Measurements from ENCODE around the gene MTERF2.
"Not testable (repeated sequence)": the region's sequence is repeated elsewhere in the genome, so short reads cannot be mapped to it uniquely, and the experiment has no call there.

The MTERF2 gene, protein sequence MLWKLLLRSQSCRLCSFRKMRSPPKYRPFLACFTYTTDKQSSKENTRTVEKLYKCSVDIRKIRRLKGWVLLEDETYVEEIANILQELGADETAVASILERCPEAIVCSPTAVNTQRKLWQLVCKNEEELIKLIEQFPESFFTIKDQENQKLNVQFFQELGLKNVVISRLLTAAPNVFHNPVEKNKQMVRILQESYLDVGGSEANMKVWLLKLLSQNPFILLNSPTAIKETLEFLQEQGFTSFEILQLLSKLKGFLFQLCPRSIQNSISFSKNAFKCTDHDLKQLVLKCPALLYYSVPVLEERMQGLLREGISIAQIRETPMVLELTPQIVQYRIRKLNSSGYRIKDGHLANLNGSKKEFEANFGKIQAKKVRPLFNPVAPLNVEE

DNA sequence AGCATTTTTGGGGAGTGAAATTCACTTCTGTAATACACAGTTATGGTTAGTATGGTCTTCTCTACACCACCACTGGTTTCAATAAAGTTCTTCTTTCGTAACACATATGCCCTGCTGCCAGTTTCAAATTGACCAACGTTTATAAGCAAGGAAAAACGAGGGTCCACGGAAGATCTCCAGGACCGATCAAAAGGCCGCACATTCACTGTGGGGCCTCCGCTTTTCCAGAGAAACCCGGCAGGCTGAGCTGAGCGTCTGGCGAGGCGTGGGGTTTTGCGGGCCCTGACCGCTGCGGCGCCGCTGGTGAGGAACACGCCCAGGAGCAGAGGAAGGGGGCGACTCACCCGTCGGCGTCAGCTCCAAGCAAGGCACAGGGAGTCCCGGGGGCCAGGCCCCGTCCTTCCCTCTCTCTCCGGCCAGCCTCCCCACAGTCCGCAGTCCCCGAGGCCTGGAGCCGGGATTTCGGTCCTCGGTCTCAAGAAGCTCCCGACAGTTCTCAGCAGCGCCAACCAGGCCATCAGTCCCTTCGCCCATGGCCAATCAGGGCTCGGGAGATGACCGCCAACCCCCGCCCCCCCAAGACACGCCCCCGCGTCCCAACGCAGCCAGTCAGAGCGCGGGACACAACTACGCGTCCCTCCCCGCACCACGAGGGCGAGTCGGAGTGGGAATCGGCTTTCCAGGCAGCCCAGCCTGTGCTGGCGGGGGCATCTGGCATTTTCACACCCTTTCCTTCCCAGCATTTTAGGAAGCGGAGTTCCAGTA, at the start of gene MTERF2:
Gene MTERF2, minus strand, starts transcription at position 522 of the 765 bp plus-strand sequence. CDS start 8,432 bp downstream, outside the sequence.
- no peak for DNase-seq

DNA sequence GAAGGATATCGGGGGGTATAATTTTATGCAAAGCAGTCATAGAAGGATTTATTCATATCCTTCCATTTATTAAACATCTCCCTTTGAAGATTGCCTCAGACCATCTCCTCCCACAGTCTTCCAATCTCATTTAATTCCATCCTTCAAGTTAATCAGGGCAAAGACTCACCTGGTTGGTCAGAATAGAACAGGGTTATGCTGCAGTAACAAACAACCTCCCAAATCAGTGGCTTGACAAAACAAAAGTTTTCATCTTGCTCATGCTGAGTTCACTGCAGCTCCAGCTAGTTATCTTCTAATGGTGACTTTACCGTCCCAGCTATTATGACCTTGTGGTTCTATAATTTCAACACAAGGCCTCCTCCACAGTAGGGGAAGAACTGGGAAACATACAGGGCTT, 48.8 kb upstream of the MTERF2 start:
- DNase-seq = no peak

DNA sequence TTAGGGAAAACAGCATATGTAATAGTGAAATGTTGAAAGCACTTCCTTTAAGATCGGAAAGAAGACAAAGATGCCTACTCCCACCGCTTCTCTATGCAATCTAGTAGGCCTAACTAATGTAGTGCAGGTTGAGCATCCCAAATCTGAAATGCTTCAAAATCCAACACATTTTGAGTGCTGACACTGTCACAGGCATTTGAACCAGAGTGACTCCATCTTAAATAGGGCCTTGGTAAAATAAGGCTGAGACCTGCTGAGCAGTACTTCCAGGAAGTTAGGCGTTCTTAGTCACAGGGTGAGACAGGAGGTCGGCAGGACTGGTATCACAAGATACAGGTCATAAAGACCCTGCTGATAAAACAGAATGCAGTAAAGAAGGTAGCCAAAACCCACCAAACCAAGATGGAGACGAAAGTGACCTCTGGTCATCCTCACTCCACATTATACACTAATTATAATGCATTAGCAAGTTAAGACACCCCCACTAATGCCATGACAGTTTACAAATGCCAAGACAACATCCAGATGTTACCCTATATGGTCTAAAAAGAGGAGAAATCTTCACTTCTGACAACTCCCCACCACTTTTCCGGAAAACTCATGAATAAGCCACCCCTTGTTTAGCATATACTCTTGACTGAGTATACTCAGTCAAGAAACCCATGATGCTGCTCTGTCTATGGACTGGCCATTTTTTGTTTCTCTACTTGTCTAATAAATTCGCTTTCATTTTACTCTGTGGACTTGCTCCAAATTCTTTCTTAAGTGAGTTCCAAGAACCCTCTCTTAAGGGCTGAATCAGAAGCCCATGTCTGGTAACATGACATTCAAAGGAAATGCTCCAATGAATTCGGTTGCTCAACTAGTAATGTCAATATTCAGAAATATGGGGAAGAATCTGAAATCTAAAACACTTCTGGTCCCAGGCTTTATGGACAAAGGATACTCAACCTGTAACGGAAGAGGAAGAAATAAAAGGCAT, 47.1 kb upstream of the MTERF2 start:
- no peak for DNase-seq

DNA sequence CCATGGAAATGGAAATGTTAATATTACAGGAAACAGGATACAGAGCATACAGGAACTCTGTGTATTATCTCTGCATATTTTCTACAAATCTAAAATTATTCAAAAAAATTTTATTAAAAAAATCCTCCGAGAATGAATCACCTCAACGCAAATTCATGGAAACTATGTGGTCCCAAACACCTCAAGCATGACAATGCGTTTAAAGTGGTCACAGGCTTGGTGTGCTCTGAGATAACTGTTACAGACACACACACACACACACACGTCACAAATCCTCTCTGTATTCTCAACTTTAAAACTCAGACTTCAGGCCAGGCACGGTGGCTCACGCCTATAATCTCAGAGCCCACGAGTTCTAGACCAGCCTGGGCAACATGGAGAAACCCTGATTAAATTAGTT, 45.3 kb upstream of the MTERF2 start:
- DNase-seq = no peak

DNA sequence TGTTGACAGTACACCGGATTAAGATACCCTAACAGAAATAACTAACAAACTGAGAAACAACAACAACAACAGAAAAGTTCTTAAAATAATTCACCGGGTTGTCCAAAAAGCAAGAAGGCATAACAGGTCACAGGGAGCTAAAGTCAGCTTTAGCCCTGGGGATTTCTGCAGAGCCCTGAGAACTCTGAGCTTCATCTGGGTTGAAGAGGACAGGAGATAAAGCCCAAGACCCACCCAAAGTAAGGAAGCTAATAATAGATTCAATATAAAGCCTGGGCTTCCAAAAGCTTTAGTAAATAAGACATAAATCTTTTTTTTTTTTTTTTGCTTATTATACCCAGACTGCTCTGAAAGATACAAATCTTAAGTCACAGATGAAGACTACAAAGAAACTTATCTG, 44.1 kb upstream of the MTERF2 start:
- no peak for DNase-seq

DNA sequence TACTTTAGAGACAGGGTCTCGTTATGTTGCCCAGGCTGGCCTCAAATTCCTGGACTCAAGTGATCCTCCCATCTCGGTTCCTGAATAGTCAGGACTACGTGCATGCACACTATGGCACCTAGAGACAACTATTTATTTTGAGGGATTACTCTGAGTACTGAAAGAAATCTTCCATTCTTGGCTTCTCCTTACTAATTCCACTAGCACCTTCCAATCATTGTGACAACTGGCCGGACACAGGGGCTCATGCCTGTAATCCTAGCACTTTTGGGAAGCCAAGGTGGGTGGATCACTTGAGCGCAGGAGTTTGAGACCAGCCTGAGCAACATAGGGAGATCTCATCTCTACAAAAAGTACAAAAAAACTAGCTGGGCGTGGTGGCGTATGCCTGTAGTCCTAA, 42.1 kb upstream of the MTERF2 start:
- DNase-seq = no peak

DNA sequence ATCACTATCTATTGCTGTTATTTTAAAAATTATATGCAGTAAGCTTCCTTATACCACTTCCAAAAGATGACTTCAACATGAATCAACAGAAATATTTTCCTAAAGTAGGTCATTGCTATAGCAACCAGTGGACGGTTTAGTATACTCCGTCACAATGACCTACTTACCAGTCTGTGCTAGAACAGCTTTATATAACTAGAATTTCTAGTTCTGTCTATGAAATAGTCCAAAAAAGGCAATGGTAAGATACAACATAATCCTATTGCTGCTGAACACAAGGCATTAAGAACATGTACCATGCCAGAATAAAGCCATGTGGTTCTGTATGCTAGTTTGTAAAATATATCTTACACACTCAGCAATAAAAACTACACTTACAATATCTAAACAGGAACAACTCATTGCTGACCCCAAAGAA, 40.7 kb upstream of the MTERF2 start:
- DNase-seq = no peak

DNA sequence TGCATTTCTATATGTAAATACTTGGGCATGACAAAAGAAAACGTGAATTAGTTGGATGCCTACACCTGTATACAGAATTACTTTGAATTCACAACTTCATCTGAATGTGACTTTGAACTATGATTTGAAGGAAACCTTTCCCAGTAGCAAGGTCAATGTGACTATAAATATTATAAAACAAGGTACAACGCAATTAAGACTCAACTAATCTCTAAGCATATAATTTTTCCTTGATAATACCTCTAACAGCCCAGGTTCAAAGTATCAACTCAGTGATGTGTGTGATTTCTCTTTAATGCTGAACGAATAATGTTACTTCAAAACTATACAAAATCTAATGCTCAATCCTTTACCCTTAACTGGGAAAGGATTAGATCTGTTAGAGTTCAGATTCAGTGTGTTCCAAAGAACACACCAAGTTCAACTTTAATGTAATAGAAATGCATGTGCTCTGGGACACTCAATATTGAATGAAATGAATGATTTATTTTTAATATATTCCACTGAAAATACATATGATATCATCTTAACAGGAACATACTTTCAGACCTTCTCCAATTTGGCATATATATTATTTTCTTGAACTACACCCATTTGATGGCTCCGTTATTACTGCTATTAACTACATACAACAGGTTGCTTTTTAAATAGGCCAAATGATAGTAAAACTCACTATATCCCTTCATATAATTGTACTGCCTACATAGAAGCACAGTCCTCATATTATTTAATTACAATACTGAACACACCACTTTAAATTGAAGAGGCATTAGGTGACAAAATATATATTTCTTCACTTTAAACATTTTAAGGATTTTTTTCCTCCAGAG, 40.1 kb upstream of the MTERF2 start:
- no peak for DNase-seq

DNA sequence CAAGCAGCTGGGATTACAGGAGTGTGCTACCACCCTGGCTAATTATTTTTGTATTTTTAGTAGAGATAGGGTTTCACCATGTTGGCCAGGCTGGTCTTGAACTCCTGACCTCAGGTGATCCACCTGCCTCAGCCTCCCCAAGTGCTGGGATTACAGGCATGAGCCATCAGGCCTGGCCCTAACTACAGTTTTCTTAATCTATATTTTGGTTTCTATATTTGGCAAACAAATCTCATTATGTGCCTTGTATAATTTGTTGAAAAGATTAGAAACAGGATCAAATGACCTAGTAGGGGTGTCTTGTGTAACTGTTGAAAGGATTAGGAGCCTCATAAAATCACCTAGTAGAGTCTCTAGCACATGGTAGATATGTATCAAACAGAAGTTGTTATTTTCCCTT, 39.4 kb upstream of the MTERF2 start:
- not testable (repeated sequence) for DNase-seq

DNA sequence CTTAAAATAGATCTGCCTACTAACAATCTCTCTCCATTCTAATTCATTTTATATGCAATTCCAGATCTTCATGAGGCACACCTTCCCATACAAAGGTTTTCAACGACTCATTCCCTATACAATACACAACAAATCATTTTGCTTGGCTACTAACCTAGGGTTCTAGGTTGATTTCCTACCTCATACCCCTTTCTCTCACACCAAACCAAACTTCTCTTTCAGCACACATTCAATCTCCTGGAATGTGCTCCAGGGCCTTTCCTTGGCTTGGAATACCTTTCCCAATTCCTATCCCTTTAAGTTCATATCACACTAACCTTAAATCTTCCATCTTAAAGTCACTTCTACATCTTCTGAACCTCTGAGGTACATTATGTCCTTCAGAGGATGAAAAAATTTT, 38.7 kb upstream of the MTERF2 start:
- no peak for DNase-seq

DNA sequence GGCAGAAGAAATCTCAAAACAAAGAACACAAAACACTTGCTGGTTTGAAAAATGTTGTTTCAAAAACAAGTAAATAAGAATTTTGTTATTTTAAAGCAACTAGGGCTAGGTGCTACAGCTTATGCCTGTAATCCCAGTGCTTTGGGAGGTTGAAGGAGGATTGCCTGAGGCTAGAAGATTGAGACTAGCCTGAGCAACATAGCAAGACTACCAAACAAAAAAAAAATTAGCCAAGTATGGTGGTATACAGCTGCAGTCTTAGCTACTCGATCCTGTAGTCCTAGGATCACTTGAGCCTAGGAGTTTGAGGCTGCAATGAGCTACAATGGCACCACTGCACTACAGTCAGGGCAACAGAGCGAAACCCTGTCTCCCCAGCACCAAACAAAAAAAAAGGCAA, 32.6 kb upstream of the MTERF2 start:
- DNase-seq = no peak

DNA sequence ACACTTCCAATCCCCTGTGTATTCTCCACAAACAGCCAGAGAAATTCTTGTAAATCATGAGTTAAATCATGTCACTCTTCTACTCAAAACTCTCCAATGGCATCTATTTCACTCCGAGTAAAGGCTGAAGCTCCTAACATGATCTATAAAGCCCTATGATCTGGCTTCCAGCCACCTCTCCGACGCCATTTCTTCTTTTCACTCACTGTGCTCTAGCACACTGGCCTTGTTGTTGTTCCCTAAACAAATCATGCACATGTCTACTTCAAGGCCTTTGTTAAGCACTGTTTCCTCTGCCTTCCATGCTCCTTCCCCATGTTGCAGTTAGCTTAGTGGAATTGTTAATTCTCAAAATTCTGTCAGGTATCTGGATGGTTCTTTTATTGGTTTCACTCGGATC, 30.1 kb upstream of the MTERF2 start:
- DNase-seq = no peak

DNA sequence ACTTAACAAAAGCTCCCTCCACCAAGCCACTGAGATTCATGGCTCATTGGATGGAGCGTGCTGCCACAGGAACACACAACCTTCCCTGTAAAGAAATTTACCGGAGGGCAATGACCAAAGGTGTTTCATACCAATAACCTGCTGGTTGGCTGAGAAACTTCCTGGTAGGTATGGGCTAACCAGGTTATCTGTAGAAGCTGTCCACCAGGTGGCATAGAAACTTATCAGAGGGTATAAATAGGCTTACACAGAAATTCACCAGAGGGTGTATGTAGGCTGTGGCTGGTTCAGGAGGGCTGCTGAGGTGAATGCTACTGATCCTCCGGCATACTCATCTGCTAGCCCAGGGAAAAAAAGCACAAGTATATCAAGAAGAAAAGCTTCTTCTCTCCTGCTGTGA, 27.1 kb upstream of the MTERF2 start:
- no peak for DNase-seq

DNA sequence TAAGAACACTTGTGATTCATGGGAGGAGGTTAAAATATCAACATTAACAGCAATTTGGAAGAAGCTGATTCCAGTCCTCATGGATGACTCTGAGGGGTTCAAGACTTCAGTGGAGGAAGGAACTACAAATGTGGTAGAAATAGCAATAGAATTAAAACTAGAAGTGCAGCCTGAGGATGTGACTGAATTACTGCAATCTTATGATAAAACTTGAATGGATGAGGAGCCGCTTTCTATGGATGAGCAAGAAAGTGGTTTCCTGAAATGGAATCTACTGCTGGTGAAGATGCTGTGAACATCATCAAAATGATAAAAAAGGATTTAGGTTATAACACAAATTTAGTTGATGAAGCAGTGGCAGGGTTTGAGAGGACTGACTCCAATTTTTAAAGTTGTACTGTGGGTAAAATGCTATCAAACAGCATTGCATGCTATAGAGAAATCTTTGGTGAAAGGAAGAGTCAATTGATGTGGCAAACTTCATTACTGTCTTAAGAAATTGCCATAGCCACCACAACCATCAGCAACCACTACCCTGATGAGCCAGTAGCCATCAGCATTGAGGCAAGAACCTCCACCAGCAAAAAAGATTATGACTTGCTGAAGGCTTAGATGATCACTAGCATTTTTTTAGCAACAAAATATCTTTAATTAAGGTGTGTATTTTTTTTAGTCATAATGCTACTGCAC, 25.9 kb upstream of the MTERF2 start:
- DNase-seq = no peak

DNA sequence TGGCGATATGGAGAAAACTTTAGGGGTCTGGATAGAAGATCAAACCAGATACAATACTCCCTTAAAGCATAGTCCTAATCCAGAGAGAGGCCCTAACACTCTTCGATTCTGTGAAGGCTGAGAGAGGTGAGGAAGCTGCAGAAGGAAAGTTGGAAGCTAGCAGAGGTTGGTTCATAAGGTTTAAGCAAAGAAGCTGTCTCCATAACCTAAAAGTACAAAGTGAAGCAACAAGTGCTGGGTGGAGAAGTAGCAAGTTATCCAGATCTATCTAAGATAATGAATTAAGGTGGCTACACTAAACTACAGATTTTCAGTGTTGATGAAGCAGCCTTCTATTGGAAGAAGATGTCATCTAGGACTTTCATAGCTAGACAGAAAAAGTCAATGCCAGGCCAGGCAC, 24.6 kb upstream of the MTERF2 start:
- no peak for DNase-seq

DNA sequence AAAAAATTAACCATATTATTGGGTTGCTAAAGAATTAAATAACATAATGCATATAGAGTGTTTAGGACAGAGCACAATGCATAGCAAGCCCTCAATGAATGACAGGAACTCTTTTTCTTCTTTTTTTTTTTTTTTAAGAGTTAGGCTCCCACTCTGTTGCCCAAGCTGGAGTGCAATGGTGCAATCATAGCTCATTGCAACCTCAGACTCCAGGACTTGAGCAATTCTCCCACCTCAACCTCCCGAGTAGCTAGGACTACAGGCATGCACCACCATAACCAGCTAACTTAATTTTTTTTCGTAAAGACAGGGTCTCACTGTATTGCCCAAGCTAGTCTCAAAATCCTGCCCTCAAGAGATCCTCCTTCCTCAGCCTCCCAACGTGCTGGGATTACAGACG, 20.5 kb upstream of the MTERF2 start:
- DNase-seq = no peak

DNA sequence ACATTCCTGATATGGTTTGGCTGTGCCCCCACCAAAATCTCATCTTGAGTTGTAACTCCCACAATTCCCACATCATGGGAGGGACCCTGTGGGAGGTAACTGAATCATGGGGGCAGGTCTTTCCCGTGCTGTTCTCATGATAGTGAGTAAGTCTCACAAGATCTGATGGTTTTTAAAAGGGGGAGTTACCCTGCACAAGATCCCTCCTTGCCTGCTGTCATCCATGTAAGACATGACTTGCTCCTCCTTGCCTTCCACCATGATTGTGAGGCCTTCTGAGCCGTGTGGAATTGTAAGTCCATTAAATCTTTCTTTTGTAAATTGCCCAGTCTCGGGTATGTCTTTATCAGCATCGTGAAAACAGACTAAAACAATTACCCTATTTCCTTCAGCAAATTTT, 15.7 kb upstream of the MTERF2 start:
- not testable (repeated sequence) for DNase-seq

DNA sequence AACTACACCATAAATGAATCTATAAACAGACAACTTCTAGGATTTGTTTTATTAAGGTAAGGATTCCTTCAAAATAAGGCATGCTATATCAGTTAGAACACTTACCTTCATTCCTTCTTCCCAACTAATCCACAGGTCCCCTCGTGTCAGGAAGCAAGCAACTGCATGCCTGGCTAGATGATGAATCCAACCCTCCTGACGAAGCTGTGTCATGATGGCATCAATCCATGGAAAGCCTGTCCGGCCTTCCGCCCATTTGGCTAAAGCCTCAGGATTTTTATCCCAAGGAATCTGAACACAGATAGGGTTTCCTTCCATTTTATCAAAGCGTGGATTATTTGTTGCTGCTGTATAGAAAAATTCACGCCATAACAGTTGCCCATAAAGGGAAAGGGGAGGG, 12.5 kb upstream of the MTERF2 start:
- no peak for DNase-seq

DNA sequence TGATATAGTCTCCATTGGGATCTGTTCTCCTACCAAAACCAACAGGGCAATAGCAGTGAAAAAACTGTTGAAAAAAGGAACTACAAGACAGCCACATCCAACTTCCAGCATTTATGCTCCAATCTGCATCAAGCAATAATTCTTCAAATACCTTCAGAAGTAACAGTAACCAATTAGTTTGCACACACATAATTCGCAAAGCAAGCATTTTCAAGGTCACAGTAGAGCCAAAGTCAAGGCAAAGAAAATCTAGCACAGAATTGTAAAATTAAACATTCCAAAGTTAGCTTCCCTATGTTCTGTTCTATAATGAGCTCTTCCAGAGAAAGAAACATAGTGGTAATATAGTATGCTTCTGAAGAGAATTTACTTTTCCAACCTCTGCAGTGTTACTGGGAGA, 11.0 kb upstream of the MTERF2 start:
- no peak for DNase-seq

DNA sequence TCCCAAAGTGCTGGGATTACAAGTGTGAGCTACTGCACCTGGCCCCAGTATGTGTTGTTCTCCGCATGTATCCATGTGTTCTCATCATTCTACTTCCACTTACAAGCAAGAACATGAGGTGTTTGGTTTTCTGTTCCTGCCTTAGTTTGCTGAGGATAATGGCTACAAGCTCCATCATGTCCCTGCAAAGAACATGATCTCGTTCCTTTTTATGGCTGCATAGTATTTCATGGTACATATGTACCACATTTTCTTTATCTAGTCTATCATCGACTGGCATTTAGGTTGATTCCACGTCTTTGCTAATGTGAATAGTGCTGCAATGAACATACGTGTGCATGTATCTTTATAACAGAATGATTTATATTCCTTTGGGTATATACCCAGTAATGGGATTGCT, 9.2 kb upstream of the MTERF2 start:
- DNase-seq = not testable (repeated sequence)

DNA sequence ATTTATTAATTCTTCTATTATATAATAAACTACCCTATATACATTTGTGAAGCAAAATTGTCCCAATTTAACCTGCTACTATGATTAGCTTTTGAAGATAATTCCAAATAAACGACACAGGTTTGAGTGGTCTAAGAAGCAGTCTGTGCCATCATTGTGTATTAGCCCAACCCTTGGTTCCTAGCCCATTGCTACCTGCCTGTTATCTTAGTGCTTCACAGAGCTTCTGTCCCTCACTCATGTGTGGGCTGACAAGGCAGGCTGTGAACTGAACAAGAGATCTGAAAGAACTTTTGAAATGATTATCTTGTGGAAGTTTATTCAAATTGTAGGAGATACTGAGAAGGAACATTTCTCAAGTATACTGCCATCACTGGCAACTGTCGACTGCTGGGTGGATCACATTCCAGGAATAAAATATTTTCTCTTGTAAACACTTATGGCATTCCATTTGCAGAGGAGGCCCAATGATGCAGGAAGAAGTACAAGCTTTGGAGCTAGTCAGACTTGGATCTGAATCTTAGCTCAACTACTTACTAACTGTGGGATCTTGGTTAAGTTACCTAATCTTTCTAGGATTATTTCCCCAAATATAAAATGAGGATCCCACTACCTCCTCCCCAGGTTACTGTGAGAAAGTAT, 7.8 kb upstream of the MTERF2 start:
- no peak for DNase-seq
